HCEC 1CT (cell line): ENCODE results near the gene AFAP1L1.
"Not testable (repeated sequence)": the region's sequence is repeated elsewhere in the genome, so short reads cannot be mapped to it uniquely, and the experiment has no call there.

Experiments
- DNase-seq: peaks from one replicate; pipeline ENCODE4 v3.0.0-alpha.2; 2017

The AFAP1L1 gene

DNA sequence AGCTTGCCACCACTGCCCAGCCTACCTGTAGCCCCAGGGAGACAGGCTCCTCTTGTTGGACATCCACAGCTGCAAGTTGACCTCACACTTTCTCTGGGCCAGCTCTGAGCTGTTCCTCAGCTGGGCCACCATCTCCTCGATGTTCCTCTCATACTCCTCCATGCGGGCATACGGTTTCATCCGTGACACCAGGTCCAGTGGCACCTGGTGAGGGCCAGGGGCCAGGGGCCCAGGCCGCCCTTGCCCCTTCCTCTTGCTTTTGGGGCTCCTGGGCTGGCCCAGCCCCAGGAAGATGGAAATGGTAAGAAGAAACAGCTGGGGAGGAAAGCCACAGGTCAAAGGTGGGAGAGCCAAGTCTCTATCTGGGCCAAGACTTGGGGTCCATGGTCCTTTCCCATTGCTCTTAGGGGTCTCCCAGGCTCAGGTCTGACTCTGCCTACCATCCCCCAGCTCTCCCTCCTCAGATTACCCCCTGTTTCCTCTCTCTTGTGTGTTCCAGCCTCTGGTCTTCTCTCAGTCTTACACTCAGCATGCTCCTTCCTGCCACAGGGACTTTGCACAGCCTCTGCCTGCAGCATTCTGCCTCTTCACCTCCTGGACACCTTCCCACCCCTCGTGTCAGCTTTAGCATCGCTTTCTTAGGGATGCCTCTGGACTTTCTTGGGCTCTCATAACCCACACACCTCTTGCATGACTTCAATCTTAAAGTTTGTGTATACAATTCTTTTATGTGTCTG is 105.2 kb downstream of the AFAP1L1 start:
- no peak for DNase-seq

- DNase-seq, result no peak
Observed at GRCh38 chr5:149378241-149378820, 106.7 kb downstream of the AFAP1L1 start.

DNA sequence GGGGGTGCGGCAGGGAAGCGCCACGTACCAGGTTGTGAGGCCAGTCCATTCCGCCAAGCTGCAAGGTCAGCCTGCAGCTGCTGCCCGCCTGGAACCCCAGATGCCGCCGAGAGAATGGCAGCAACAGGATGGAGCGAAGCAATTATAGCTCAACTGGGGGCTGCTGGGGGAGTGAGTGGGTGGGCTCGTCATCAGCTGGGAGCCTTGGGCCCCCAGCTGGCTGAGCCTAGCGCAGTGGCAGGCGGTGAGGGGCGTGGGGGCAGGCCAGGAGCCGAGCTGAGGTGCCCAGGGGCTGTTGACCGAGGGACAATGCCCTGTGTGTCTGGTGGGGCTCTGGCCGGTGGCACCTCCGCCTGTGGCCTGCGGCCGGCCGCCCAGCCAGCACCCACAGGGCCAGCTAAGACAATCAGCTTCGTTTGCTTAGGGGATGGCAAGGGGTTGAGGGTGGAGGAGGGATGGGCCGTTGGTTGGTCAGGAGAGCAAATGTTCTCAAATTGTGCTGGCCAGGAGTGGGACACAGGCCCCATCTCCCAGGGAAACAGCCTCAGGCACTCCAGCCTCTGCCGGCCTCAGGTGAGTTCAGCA is 107.6 kb downstream of the AFAP1L1 start, which contains the start of gene IL17B:
TSS of gene IL17B (minus strand) at position 116 of the 585 bp plus-strand sequence. CDS start at position 49, 67 bp downstream.
- no peak for DNase-seq

DNA sequence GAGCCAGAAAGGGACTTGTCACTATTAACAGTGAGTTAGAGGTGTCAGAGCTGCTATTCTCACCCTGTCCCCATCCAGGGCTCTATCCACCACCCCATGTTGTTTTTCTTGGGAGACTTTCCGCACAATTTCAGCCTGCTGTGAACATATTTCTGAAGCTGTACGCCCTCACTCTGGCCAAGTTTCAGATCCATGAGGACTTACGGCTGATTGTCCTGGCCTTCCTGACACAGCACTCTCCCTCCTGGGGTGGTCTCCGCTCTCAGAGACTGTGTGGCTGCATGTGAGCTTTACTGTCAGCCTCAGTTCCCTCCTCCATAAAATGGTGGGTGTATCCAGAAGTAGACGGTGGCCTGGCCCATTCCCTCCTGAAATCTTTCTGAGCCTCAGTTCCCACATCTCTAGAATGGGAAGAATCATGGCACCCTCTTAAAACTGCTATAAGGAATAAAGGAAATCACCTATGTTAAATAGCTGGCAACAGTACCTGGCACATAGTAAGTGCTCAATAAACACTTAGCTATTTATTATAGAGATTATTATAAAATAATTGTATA is 108.2 kb downstream of the AFAP1L1 start:
- DNase-seq, result no peak

DNA sequence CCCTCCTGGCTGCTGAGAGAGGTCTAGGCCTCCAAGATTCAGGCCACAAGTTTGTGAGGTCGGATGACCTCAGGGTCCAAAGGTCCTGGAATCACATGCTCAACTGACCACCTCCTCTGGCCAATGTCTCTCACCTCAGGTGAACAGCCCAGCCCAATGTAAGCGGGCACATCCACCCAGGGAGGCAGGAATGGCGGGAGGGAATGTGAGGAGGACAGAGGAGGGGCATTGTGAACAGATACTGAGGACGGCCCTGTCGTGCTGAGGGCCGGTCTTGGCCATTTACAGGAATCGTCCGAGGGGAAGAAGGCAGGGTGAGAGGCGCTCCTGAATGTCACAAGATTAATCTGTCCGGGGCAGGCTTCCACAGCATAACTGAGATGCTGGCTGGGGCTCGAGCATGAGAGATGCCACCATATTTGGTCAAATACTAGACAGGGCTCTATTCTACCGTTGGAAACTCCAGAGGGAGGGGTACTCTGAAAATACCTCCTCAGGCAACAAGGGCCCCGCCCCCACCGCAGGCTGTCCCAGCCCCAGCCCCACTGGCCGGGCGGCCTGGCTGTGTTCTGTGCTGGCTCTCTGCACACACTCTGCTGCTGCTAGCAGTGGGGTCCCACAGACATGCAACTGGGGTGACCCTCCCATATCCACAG is 108.9 kb downstream of the AFAP1L1 start:
- DNase-seq, result no peak

- DNase-seq, result no peak
Observed at GRCh38 chr5:149381261-149381985, 109.8 kb downstream of the AFAP1L1 start.

DNA sequence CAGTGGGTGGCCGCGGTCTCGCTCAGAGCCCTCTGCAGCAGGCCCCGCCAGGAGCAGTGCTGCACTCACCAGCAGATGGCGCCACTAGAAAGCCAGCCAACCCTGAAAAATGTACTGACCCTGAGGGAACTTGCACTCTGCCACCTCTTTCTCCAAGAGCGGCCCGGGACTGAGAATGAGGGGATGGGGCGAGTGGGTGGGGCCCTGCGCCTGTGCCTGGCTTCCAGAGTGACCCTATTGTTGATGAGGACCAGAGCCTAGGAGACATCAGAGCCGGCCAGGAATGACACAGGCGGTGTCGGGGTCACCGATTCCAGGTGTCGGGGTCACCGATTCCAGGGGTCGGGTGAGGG is 110.3 kb downstream of the AFAP1L1 start:
- peak; percentile 55 for DNase-seq

DNA sequence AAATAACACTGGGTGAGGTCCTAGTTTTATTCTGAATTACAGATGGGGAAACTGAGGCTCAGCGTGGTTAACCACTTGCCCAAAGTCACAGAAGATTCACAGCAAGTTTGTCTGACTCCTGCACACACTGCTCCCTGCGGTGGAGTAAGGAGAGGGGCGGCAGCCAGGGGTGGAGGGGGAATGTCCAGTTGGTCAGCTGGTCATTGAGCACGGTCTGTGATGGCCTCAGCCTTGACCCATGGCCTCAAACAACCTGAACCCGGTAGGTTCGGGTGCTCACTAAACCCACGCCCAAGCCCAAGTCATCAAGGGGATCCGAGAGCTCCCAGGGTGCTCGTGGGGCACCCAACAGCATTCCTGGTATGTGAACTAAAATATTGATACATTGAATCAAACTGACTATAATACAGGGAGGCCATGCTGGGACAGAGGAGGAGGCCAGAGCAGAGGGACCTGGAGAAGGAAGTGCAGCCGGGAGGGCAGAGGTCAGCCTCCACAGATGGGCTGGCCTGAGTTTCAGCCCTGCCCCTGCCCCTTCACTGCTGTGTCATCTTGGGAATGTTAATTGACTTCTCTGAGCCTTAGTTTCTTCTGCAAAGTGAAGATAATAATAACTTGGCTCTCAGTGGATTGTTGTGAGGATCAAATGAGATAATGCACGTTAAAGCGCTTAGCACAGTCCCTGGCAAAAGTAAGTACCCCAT is 111.0 kb downstream of the AFAP1L1 start:
- DNase-seq, result no peak

DNA sequence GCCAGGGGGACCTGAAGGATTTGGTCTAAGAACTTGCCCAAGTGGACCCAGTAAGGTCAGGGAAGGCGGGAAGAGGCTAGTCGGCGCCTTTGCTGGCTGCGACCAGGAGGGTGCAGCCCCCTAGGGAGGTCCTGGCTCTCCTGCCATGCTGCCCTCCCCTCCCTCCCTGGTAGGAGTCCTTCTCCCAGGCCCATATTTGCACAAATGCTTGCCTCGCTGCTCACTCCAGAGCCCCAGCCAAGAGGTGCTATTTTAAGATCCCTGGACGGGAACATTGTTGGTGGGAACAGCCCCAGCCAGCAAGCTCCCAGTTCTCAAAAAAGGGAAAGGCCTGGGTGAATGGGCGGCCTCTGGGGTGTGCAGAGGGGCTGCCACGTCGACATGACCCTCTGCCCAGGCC is 111.7 kb downstream of the AFAP1L1 start:
- no peak for DNase-seq

- DNase-seq, result no peak
Observed at GRCh38 chr5:149386166-149386565, 114.5 kb downstream of the AFAP1L1 start.

DNA sequence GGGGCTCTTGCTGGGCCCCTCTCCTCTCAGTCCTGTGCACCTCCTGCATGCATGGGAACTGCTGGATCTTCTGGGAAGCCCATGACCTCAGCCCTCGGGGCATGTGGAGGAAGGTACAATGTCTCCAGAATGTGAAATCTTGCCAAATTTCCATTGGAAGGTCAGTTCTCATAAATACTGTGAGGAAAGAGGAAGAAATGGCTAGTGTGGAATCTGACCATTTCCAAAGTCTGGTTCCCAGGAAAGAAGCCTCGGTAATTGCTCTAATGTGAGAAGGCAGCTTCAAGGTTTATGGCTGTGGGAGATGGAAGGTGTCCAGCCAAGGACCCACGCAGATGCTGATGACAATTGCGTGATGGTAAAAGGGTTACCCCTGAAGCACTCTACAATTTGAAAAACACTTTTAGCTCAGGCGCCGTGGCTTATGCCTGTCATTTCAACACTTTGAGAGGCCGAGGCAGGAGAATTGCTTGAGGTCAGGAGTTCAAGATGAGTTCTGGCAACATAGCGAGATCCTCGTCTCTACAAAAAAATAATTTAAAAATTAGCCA is 115.5 kb downstream of the AFAP1L1 start:
- DNase-seq, result peak; percentile 35

GRCh38 chr5:149387982-149388381 is 116.3 kb downstream of the AFAP1L1 start:
- DNase-seq, result peak; percentile 88

DNA sequence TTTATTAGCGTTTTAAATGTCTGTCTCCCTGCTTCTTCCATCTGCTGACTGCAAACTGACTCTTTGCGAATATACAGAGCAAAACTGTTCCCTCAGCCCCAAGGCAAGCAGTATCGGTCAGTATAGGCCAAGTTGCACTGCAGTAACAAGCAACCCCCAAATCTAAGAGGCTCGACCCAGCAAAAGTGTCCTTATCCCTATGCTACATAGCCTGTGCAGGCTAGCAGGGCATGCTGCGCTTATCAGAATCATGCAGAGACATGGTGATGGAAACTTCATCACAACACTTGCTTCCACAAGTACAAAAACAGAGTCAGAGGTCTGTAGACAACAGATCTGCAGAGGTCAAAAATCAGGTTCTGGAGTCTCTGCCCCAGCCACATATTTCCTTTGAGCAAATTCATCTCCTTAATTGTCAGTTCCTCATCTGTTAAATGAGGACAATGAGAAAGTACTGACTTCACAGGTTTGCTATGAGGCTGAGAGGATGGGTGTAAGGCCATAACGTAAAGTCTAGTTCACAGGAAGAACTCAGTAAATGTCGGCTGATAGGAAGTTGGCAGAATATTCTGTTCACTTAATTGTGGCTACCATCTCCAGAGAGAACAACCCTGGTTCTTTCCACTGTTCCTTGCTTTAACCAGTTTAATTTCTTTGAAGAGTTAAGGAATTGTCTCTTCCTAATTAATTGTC is 117.0 kb downstream of the AFAP1L1 start:
- DNase-seq, result no peak

- no peak for DNase-seq
Observed at GRCh38 chr5:149389552-149390495, 118.2 kb downstream of the AFAP1L1 start.

DNA sequence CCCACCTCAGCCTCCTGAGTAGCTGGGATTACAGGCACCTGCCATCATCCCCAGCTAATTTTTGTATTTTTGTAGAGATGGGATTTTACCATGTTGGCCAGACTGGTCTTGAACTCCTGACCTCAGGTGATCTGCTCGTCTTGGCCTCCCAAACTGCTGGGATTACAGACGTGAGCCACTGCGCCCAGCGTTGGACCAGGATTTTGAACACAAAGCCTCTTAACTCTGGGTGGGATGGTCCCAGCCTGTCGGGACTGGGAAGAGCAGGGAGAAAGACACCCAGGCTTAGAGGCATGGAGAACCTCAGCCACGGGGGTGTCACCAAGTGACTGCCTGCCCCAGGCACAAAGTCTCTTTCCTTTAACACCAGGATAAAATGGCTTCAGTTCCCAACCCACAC is 119.4 kb downstream of the AFAP1L1 start:
- not testable (repeated sequence) for DNase-seq
